Breast epithelium (tissue), 3 donors: ENCODE results near the gene EMC10.

Experiments used
- CTCF ChIP-seq, 3 donors: fragments of 450-650 bp; IDR thresholded peaks; one replicate each; pipeline ENCODE4 v1.5.1; 2016 to 2017; ENCODE audit warnings: antibody characterized with exemption in 3 of 3, mild to moderate bottlenecking in 3 of 3, moderate library complexity in 3 of 3
- POLR2AphosphoS5 ChIP-seq, 3 donors: sonication (generic); formaldehyde crosslinking; IDR thresholded peaks; one replicate each; pipeline ENCODE4 v1.6.1; 2017; ENCODE audit warnings: antibody characterized with exemption in 3 of 3

GRCh38 chr19:50478901-50479715, 2.8 kb downstream of the EMC10 start:
- TF ChIP-seq CTCF (IDR thresholded peaks at IDR 0.05) (no peak), POLR2AphosphoS5 (IDR thresholded peaks at IDR 0.05) (no peak)
